ENCODE results near the gene SLC17A8.
"Not testable (repeated sequence)": the region's sequence is repeated elsewhere in the genome, so short reads cannot be mapped to it uniquely, and the experiment has no call there.

Gene SLC17A8

GRCh38 chr12:100356644-100357223, at the start of gene SLC17A8:
Gene SLC17A8, plus strand, starts transcription at chr12:100357074. Its CDS starts 318 bp downstream, at chr12:100357392.
- in situ Hi-C loops (cut with MboI; ENCODE audit: low sequenced_read_pairs) = no loop called here

DNA sequence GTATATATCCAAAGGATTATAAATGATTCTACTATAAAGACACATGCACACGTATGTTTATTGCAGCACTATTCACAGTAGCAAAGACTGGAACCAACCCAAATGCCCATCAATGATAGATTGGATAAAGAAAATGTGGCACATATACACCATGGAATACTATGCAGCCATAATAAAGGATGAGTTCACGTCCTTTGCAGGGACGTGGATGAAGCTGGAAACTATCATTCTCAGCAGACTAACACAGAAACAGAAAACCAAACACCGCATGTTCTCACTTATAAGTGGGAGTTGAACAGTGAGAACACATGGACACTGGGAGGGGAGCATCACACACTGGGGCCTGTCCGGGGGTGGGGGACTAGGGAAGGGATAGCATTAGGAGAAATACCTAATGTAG, 48.7 kb upstream of the SLC17A8 start:
- in situ Hi-C loops (cut with MboI; ENCODE audit: low sequenced_read_pairs) = not testable (repeated sequence)

- in situ Hi-C loops (cut with MboI; ENCODE audit: low sequenced_read_pairs) = no loop called here
Observed at GRCh38 chr12:100311317-100311716, 45.6 kb upstream of the SLC17A8 start.

GRCh38 chr12:100317371-100317770, 39.5 kb upstream of the SLC17A8 start:
- in situ Hi-C loops (cut with MboI; ENCODE audit: low sequenced_read_pairs) = no loop called here

GRCh38 chr12:100324498-100324897, 32.4 kb upstream of the SLC17A8 start:
- in situ Hi-C loops (cut with MboI; ENCODE audit: low sequenced_read_pairs) = no loop called here

- in situ Hi-C loops (cut with MboI; ENCODE audit: low sequenced_read_pairs) = no loop called here
Observed at GRCh38 chr12:100326208-100326607, 30.7 kb upstream of the SLC17A8 start.

DNA sequence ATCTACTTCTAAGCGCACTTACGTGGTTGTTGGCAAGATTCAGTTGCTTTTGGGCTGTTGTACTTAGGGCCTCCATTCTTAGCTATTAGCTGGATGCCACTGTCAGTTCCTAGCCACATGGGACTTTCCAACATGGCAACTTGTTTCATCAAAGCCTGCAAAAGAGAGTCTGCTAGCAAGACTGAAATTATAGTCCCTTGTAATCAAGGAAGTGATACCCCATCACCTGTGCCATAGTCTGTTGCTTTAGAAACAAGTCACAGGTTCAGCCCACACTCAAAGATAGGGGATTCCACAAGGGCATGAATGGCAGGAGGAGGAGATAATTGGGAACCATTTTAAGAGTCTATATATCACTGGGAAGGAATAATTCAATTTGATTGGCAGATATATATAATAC, 27.1 kb upstream of the SLC17A8 start:
- in situ Hi-C loops (cut with MboI; ENCODE audit: low sequenced_read_pairs) = no loop called here

DNA sequence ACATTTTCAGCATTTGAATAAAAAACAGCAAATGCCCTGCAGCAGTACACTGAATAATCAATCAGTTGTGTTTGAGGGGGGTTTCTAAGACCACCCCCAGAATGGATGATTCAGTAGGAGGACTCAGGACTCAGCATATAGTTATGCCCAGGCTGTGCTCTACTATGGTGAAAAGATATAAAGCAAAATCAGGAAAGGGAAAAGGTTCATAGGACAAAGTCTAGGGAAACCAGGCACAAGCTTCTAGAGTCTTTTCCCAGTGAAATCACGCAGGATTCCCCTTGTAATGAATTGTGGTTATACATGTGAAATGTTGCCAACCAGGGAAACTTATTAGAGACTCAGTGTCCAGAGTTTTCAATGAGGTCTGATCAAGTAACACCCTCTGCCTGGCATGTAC, 25.0 kb upstream of the SLC17A8 start:
- in situ Hi-C loops (cut with MboI; ENCODE audit: low sequenced_read_pairs) = no loop called here

GRCh38 chr12:100332852-100333251, 24.0 kb upstream of the SLC17A8 start:
- in situ Hi-C loops (cut with MboI; ENCODE audit: low sequenced_read_pairs) = no loop called here

DNA sequence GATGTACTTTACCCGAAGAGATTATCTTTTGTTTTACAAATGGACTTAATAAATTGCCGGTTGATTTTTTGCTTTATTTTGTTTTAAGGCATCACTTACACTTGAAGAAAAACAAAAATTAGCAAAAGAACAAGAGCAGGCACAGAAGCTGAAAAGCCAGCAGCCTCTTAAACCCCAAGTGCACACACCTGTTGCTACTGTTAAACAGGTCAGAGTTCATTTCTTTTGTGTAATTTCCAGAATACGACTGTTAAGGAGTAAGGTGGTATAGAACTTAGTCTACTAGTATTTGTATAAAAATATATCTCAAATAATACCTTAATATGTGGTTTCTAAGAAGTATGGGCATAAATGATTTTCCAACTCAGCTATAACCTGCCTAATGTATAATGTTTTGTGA, 19.6 kb upstream of the SLC17A8 start:
- in situ Hi-C loops (cut with MboI; ENCODE audit: low sequenced_read_pairs) = no loop called here

DNA sequence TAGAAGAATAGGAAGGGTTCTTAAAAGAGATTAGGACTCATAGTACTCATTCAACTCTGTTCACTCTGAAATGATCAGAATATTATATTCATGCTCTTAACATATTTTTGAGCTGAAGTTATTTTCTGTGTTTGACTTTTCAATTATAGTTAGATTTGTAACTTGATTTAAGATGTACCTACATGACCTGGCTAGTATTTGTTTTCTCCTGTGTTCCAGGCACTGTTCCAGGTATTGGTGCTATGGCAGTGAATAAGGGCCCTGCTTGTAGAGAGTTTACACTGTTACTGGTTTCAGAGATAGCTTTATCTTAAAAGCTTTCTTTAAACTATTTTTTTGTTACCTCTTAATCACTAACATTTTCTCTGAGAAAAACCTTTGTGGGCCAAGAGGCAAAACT, 19.1 kb upstream of the SLC17A8 start:
- in situ Hi-C loops (cut with MboI; ENCODE audit: low sequenced_read_pairs) = no loop called here

DNA sequence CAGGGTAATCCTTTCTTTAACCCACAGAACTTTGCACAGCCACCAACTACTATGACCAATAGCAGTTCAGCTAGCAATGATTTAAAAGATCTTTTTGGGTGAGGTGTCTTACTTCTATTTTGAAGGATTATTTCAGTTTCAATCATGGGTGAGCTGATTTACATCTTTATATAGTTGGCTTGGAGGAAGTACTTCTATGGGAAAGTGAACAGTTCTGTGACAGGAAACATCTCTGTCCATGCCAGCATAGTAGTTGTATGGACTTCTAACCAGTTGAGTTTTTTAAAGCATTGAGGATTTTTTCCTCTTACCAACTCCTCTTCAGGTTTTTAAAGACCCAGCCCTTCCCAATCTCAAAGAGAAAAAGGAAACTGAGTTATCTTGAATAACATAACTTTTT, 17.8 kb upstream of the SLC17A8 start:
- in situ Hi-C loops (cut with MboI; ENCODE audit: low sequenced_read_pairs) = no loop called here

DNA sequence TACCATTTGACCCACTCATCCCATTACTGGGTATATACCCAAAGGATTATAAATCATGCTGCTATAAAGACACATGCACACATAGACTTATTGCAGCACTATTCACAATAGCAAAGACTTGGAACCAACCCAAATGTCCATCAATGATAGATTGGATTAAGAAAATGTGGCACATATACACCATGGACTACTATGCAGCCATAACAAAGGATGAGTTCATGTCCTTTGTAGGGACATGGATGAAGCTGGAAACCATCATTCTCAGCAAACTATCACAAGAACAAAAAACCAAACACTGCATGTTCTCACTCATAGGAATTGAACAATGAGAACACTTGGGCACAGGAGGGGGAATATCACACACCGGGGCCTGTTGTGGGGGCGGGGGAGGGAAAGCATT, 14.0 kb upstream of the SLC17A8 start:
- in situ Hi-C loops (cut with MboI; ENCODE audit: low sequenced_read_pairs) = not testable (repeated sequence)

GRCh38 chr12:100344351-100344750, 12.5 kb upstream of the SLC17A8 start:
- in situ Hi-C loops (cut with MboI; ENCODE audit: low sequenced_read_pairs) = not testable (repeated sequence)

DNA sequence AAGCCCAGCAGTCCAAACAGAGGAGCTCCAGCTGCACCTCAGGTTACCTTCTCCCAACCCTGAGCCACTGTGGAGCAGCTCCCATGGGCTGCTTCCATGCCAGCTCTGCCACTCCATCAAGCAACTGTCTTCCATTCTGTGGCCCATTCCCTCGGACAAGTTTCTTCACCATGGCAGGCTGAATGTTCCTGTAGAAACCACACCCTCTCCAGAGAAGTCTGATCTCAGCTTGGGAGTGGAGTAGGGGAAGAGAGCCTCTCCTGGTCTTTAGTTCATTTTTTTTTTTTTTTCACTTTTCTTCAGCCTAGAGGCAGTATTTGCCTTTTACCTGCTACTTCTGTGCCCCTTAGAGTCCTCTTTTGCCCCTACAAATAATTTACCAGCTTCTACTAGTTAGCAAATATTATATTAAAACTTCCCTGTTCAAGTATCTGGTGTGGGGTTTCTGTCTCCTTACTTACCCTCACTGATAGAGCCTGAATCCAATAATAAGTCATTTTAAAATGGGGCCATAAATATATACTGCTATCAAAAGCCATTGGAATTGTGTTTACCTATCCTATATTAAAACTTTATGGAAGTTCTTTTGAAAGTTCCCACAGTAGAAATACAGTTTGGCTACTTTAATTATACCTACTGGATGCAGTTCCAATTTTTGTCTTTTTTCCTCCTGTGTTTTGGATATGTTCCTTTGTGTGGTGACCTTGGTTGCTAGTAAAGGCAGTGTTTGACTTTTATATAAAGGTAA, 11.7 kb upstream of the SLC17A8 start:
- in situ Hi-C loops (cut with MboI; ENCODE audit: low sequenced_read_pairs) = no loop called here

- in situ Hi-C loops (cut with MboI; ENCODE audit: low sequenced_read_pairs) = no loop called here
Observed at GRCh38 chr12:100346660-100347059, 10.2 kb upstream of the SLC17A8 start.

GRCh38 chr12:100348657-100349454, 8.0 kb upstream of the SLC17A8 start:
- in situ Hi-C loops (cut with MboI; ENCODE audit: low sequenced_read_pairs) = no loop called here

DNA sequence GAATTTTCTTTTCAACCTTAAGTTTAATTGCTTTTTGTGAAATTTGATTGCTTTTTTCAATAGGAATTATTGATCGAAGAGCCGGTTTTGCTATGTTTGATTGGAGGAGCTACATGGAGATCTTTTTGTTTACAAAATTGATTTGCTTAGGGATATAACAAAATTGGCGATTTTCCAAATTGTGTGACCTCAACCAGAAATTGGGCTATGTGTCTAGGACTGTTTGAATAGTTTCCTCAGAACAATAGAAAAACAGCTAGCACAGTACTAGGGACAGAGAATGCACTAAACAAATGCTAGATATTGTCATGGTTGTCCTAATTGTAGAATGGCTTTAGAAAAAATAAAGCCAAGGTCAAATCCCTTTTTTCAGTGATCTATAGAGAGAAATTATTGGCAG, 2.4 kb downstream of the SLC17A8 start:
- in situ Hi-C loops (cut with MboI; ENCODE audit: low sequenced_read_pairs) = no loop called here

DNA sequence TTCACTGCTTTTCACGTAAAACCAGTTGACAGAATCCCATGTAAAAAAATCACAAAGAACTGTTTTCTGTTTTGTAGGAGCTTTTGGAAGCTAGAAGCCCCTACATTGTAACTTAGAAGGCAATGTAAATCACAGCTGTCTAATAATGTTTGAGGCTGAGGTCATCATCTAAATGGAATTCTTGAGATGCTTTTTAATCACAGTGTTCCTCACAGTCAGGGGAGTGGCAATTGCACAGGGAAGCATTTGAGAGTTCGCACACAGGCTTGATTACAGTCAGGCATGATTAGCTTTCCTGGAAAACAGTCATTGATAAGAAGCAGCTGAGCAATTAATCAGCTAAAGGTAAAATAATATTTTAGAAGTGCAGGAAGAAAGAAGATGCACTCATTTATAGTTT, 2.9 kb downstream of the SLC17A8 start:
- in situ Hi-C loops (cut with MboI; ENCODE audit: low sequenced_read_pairs) = no loop called here

GRCh38 chr12:100360450-100360849, 3.6 kb downstream of the SLC17A8 start:
- in situ Hi-C loops (cut with MboI; ENCODE audit: low sequenced_read_pairs) = no loop called here

GRCh38 chr12:100364324-100364723, 7.5 kb downstream of the SLC17A8 start:
- in situ Hi-C loops (cut with MboI; ENCODE audit: low sequenced_read_pairs) = no loop called here

GRCh38 chr12:100365411-100365810, 8.5 kb downstream of the SLC17A8 start:
- in situ Hi-C loops (cut with MboI; ENCODE audit: low sequenced_read_pairs) = no loop called here

Measured in HL-60/S4 treated with phorbol 12-myristate 13-acetate at 8.2 ng/mL for 4 days and 3 days (cell line).